GM06990 (cell line): ENCODE measurements around the gene ARPP21.

ENCODE experiments used
- DNase-seq: peaks from one replicate; pipeline ENCODE4 v3.0.0-alpha.2; 2011; ENCODE audit not compliant: insufficient read length; ENCODE audit errors: extremely low read depth
- H3K27me3 ChIP-seq: replicated peaks from 2 replicates; pipeline ENCODE4 v1.6.0; 2011; ENCODE audit warnings: low read length; ENCODE audit not compliant: control insufficient read depth, insufficient read depth
- H3K36me3 ChIP-seq: 2 replicates; pipeline ENCODE4 v1.5.1; 2011; ENCODE audit warnings: low read length; ENCODE audit not compliant: control insufficient read depth, insufficient read depth
- H3K4me3 ChIP-seq: replicated peaks from 2 replicates; pipeline ENCODE4 v1.5.1; 2011; ENCODE audit warnings: low read depth, mild to moderate bottlenecking, control low read depth, low read length
- CTCF ChIP-seq: IDR thresholded peaks from 2 replicates; pipeline ENCODE4 v1.5.1; 2011; ENCODE audit warnings: low read length, control low read depth, mild to moderate bottlenecking, inconsistent platforms; ENCODE audit not compliant: insufficient read depth, poor library complexity, severe bottlenecking

The ARPP21 gene

GRCh38 chr3:35739964-35740527, 100.7 kb downstream of the ARPP21 start:
- no peak overlapping the region for H3K4me3 ChIP-seq
- DNase-seq, result no peak
- no peaks in the 10 kb centered on the region for H3K36me3 ChIP-seq
- TF ChIP-seq CTCF, result no peak
- H3K27me3 ChIP-seq, result no peaks in the 10 kb centered on the region

- no peak overlapping the region for H3K4me3 ChIP-seq
- H3K36me3 ChIP-seq, result no peaks in the 10 kb centered on the region
- no peaks in the 10 kb centered on the region for H3K27me3 ChIP-seq
- no peak for DNase-seq
- no peak for TF ChIP-seq CTCF
These were observed 103.9 kb downstream of the ARPP21 start for GRCh38 chr3:35743218-35743617.

- no peak for DNase-seq
- H3K4me3 ChIP-seq, result no peak overlapping the region
- no peaks in the 10 kb centered on the region for H3K27me3 ChIP-seq
- no peak for TF ChIP-seq CTCF
- H3K36me3 ChIP-seq, result no peaks in the 10 kb centered on the region
These were observed 105.1 kb downstream of the ARPP21 start for GRCh38 chr3:35744419-35744818.

GRCh38 chr3:35745351-35745750, 106.0 kb downstream of the ARPP21 start:
- no peak overlapping the region for H3K4me3 ChIP-seq
- DNase-seq, result no peak
- H3K36me3 ChIP-seq, result no peaks in the 10 kb centered on the region
- no peaks in the 10 kb centered on the region for H3K27me3 ChIP-seq
- TF ChIP-seq CTCF, result no peak

GRCh38 chr3:35745802-35746484, 106.6 kb downstream of the ARPP21 start:
- no peak for DNase-seq
- H3K27me3 ChIP-seq, result no peaks in the 10 kb centered on the region
- no peaks in the 10 kb centered on the region for H3K36me3 ChIP-seq
- no peak overlapping the region for H3K4me3 ChIP-seq
- no peak for TF ChIP-seq CTCF
